Activated naive CD8-positive, alpha-beta T cell treated with anti-CD3 and anti-CD28 coated beads, Interleukin-2, amount 50 U/mL, for 24 hours (primary cell): Measurements from ENCODE around the gene LILRA1.

Source experiments
- ATAC-seq: fragments of 150-1000 bp; cut with Tn5 transposase; one replicate; pipeline ENCODE4 v1.10.0; 2021
- DNase-seq: peaks from one replicate; pipeline ENCODE4 v3.0.0; 2021
- H3K27ac Mint-ChIP-seq: one replicate; pipeline ENCODE4 v1.8.0; 2021; ENCODE audit warnings: mild to moderate bottlenecking, mixed read lengths
- H3K27me3 Mint-ChIP-seq: one replicate; pipeline ENCODE4 v1.8.0; 2021; ENCODE audit warnings: mixed read lengths
- H3K36me3 Mint-ChIP-seq: one replicate; pipeline ENCODE4 v1.8.0; 2021; ENCODE audit warnings: low read depth, mixed read lengths
- H3K4me1 Mint-ChIP-seq: one replicate; pipeline ENCODE4 v1.8.0; 2021; ENCODE audit warnings: mixed read lengths
- H3K4me3 Mint-ChIP-seq: one replicate; pipeline ENCODE4 v1.8.0; 2021; ENCODE audit warnings: mild to moderate bottlenecking, moderate library complexity, mixed read lengths
- H3K9me3 Mint-ChIP-seq: one replicate; pipeline ENCODE4 v1.8.0; 2021; ENCODE audit warnings: mixed read lengths

Gene LILRA1

GRCh38 chr19:54648129-54648528, 54.7 kb downstream of the LILRA1 start:
- no peaks in the 10 kb centered on the region for H3K9me3 Mint-ChIP-seq
- H3K27ac Mint-ChIP-seq = no peak overlapping the region
- H3K36me3 Mint-ChIP-seq = no peaks in the 10 kb centered on the region
- H3K4me3 Mint-ChIP-seq = no peak overlapping the region
- ATAC-seq (no peak), DNase-seq (no peak)
- H3K4me1 Mint-ChIP-seq = no peaks in the 10 kb centered on the region
- H3K27me3 Mint-ChIP-seq = peaks cover 4% of the 10 kb centered on the region

- no peak for ATAC-seq
- Mint-ChIP-seq H3K4me3 (no peak overlapping the region), H3K4me1 (no peaks in the 10 kb centered on the region), H3K27me3 (no peaks in the 10 kb centered on the region), H3K27ac (no peak overlapping the region), H3K36me3 (no peaks in the 10 kb centered on the region), H3K9me3 (no peaks in the 10 kb centered on the region)
- no peak for DNase-seq
Measured at GRCh38 chr19:54650108-54650655, 56.8 kb downstream of the LILRA1 start.
